SJSA1 (cell line): ENCODE data around the gene TLR6. TPM values are rescaled to one million over a fixed set of nuclear protein-coding genes. Genes with fewer than 3 reads are reported as not detected.

ENCODE experiments used
- DNase-seq, 2 experiments: peaks; one replicate each; pipeline ENCODE4 v3.0.0-alpha.2; 2015 to 2020; ENCODE audit warnings: low spot score in 2 of 2, low read depth in 1 of 2
- H3K27ac ChIP-seq: fragments of 250-450 bp; sonication (Bioruptor Pico); 2 replicates; pipeline ENCODE4 v1.5.1; 2020; ENCODE audit warnings: mild to moderate bottlenecking, moderate library complexity
- H3K27me3 ChIP-seq: fragments of 250-450 bp; sonication (Bioruptor Pico); replicated peaks from 2 replicates; pipeline ENCODE4 v1.5.1; 2020; ENCODE audit warnings: mild to moderate bottlenecking, moderate library complexity
- H3K36me3 ChIP-seq: fragments of 250-450 bp; sonication (Bioruptor Pico); 2 replicates; pipeline ENCODE4 v1.5.1; 2020; ENCODE audit warnings: mild to moderate bottlenecking
- H3K4me1 ChIP-seq: fragments of 250-450 bp; sonication (Bioruptor Pico); replicated peaks from 2 replicates; pipeline ENCODE4 v1.6.1; 2021; ENCODE audit warnings: mild to moderate bottlenecking
- H3K4me3 ChIP-seq: fragments of 250-450 bp; sonication (Bioruptor Pico); 2 replicates; pipeline ENCODE4 v1.5.1; 2020; ENCODE audit warnings: mild to moderate bottlenecking
- H3K9me3 ChIP-seq: fragments of 250-450 bp; sonication (Bioruptor Pico); replicated peaks from 2 replicates; pipeline ENCODE4 v1.5.1; 2020; ENCODE audit warnings: mild to moderate bottlenecking
- total RNA-seq: library from RNA; depleted of rRNA; stranded (reverse); fragments of >200 nt; shearing (Covaris generic); gene quantifications from 2 replicates; pipeline ENCODE4 v1.2.3, GENCODE V29; 2014

Gene TLR6
- total RNA-seq, 1 experiment from 2014 or later, result 1.5 TPM

DNA sequence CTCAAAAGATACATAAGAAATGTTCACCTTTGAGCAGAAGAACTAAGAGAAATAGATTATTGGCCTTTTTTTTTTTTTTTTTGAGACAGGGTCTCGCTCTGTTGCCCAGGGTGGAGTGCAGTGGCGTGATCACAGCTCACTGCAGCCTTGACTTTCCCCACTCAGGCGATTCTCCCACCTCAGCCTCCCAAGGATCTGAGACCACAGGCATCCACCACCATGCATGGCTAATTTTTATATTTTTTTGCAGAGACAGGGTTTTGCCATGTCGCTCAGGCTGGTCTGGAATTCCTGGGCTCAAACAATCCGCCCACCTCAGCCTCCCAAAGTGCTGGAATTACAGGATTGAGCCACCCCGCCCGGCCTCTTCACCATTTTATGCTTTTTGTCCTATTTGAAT, 2.9 kb upstream of the TLR6 start:
- H3K4me1 ChIP-seq, result peaks cover 15% of the 10 kb centered on the region
- H3K36me3 ChIP-seq, result no peaks in the 10 kb centered on the region
- H3K27me3 ChIP-seq, result no peaks in the 10 kb centered on the region
- H3K27ac ChIP-seq, result no peak overlapping the region
- H3K9me3 ChIP-seq, result no peaks in the 10 kb centered on the region
- no peak overlapping the region for H3K4me3 ChIP-seq
- no peak for DNase-seq

DNA sequence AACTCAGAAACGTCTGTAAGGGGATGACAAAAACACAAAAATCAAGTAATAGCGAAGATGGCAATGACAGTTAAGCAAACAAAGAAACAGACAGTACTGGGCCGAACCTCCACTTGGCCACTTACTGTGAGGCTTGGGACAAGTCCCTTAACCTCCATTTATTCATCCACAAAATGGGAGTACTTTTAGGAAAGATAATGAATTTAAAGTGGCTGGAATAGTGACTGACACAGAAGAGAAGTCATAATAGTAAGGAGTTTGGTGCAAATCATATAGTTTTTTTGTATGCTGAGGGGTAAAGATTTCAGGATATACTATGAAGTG, 1.4 kb upstream of the TLR6 start:
- Histone ChIP-seq H3K36me3 (no peaks in the 10 kb centered on the region), H3K4me1 (peaks cover 15% of the 10 kb centered on the region), H3K27ac (peak overlapping the region; percentile 82), H3K9me3 (no peaks in the 10 kb centered on the region), H3K27me3 (no peaks in the 10 kb centered on the region), H3K4me3 (no peak overlapping the region)
- no peak for DNase-seq

DNA sequence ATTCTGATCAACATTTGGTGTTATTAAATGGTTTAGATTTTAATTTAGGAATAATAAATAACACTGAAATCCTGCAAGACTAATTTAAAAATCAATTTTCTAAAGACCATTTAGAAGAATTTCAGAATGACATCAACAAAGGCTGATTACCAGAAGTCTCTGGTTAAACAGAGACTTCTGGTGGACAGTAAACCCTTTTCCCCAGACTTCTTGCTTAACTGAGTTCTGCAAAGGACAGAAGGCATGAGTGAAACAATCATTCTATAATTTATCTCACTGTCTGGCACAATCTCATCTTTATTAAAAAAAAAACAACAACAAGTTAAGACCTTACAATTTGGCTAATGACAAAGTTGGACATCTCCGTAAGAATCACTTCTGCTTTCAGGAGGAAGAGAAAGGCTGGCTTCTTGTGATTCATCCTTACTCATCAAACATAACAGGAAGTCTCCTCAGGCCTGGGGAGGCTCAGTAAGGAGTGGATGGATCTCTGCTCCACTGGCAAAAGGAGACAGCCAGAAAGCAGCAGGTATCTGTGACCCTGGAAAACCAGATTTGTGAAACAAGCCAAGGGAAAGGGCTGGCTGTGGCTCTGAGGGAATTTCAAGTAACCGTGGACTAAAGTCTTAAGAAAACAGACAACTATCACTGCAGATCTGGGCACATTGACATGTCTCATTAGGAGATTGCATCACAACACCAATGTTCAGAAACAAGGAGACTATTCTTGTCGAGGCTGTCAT, 908 bp upstream of the TLR6 start:
- peak overlapping the region; percentile 82 for H3K27ac ChIP-seq
- peak; percentile 61 to 81 for DNase-seq
- H3K4me1 ChIP-seq, result peaks cover 15% of the 10 kb centered on the region
- no peaks in the 10 kb centered on the region for H3K27me3 ChIP-seq
- no peak overlapping the region for H3K4me3 ChIP-seq
- H3K36me3 ChIP-seq, result no peaks in the 10 kb centered on the region
- no peaks in the 10 kb centered on the region for H3K9me3 ChIP-seq

DNA sequence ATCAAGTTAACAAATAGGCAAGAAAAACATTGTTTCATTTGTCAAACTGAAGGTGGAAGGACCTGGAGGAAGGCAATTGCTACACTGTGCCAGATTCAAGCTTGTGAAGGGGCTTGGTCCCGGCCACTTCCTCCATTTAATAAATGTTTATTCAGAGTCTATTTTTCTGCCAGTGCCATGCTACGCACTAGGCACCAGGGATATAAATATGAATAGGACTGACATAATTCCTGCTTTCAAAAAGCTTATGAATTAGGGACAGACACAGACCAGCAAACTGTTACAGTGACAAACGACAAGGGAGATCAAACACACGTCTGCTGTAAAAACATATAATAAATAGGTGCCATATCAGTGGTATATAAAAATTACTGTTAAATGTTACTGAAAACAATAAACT, 571 bp downstream of the TLR6 start:
- H3K4me1 ChIP-seq, result peaks cover 15% of the 10 kb centered on the region
- no peaks in the 10 kb centered on the region for H3K36me3 ChIP-seq
- H3K27me3 ChIP-seq, result no peaks in the 10 kb centered on the region
- no peaks in the 10 kb centered on the region for H3K9me3 ChIP-seq
- peak overlapping the region; percentile 26 for H3K4me3 ChIP-seq
- DNase-seq, result no peak
- H3K27ac ChIP-seq, result no peak overlapping the region

DNA sequence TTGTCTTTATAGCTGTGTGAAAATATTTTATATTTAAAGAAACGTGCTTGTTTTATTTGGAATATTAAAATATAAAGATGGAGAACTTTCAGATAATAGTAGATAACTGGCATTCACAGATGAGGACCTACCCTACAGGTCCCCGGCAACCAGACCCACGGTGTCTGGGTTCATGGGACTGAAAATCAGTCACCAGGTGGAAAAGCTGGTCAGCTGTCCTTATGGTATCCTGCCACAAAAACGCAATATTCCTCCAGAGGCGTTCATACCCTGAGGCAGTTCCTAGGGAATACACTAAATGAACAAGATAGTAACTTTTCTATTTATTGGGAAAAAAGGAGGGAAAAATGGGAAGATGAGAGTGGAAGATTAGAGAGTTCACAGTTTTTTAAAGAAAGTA, 1.2 kb downstream of the TLR6 start:
- H3K27me3 ChIP-seq, result no peaks in the 10 kb centered on the region
- no peaks in the 10 kb centered on the region for H3K36me3 ChIP-seq
- no peaks in the 10 kb centered on the region for H3K9me3 ChIP-seq
- DNase-seq, result no peak
- H3K4me1 ChIP-seq, result peaks cover 15% of the 10 kb centered on the region
- H3K4me3 ChIP-seq, result no peak overlapping the region
- H3K27ac ChIP-seq, result no peak overlapping the region

DNA sequence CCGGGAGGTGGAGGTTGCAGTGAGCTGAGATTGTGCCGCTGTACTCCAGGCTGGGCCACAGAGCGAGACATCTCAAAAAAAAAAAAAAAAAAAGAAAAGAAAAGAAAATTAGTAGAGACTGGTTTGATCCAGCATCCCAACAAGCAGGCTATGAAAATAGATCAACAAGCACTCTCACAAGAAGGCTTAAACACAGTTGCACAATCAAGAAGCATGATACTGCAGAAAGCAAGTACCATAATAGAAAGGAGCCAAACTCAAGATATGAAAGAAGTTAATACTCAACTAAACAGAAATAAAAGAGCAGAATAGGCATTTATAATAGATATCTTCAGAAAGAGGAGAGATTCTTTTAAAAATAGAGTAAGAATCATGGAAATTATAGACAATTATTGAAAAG, 10.6 kb downstream of the TLR6 start:
- Histone ChIP-seq H3K4me1 (no peaks in the 10 kb centered on the region), H3K27me3 (no peaks in the 10 kb centered on the region), H3K27ac (no peak overlapping the region), H3K9me3 (no peaks in the 10 kb centered on the region), H3K36me3 (no peaks in the 10 kb centered on the region), H3K4me3 (no peak overlapping the region)
- DNase-seq, result no peak

DNA sequence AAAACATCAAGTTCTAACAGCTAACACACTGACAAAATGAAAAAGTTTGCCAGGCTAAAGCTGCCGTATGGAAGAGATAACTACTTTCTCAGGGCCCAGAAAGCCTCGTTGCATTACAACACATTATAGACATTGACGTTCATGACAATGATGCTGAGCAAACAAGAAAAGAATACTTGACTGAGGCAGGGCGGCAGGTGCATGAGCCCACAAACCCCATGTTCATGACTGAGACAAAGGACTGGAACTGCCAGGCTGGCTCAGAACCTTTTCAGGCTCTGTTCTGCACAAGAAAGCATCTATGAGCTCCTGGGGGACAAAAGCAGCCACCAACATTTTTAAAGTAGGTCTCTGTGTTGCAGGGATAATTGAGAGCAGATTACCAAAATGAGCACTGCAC, 13.6 kb downstream of the TLR6 start:
- H3K4me1 ChIP-seq, result peaks cover 5% of the 10 kb centered on the region
- no peaks in the 10 kb centered on the region for H3K9me3 ChIP-seq
- H3K4me3 ChIP-seq, result no peak overlapping the region
- H3K27me3 ChIP-seq, result no peaks in the 10 kb centered on the region
- no peak for DNase-seq
- H3K36me3 ChIP-seq, result no peaks in the 10 kb centered on the region
- H3K27ac ChIP-seq, result no peak overlapping the region

DNA sequence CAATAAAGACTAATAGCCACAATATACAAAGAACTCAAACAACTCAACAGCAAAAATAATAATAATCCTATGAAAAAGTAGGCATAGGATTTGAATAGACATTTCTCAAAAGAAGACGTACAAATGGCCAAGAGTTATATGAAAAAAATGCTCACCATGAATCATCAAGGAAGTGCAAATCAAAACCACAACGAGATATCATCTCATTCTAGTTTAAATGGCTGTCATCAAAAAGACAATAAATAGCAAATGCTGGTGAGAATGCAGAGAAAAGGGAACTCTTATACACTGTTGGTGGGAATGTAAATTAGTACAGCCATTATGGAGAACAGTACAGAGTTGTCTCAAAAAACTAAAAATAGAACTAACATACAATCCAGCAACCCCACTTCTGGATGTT, 18.8 kb downstream of the TLR6 start:
- H3K36me3 ChIP-seq, result no peaks in the 10 kb centered on the region
- no peaks in the 10 kb centered on the region for H3K9me3 ChIP-seq
- H3K27me3 ChIP-seq, result no peaks in the 10 kb centered on the region
- no peak for DNase-seq
- peaks cover 10% of the 10 kb centered on the region for H3K4me1 ChIP-seq
- H3K27ac ChIP-seq, result no peak overlapping the region
- no peak overlapping the region for H3K4me3 ChIP-seq

DNA sequence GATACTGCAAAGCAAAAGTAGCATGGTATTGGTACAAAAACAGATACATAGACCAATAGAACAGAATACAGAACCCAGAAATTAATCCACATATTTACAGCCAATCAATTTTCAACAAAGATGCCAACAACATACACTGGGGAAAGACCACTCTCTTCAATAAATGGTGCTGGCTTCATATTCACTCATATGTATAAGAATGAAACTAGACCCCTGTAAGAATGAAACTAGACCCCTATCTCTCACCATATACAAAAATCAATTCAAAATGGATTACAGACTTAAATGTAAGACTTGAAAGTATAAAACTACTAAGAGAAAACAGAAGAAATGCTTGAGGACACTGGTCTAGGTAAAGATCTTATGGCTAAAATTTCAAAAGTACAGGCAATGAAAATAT, 19.3 kb downstream of the TLR6 start:
- peaks cover 15% of the 10 kb centered on the region for H3K4me1 ChIP-seq
- H3K9me3 ChIP-seq, result no peaks in the 10 kb centered on the region
- H3K4me3 ChIP-seq, result no peak overlapping the region
- DNase-seq, result no peak
- H3K27ac ChIP-seq, result no peak overlapping the region
- no peaks in the 10 kb centered on the region for H3K36me3 ChIP-seq
- H3K27me3 ChIP-seq, result no peaks in the 10 kb centered on the region

DNA sequence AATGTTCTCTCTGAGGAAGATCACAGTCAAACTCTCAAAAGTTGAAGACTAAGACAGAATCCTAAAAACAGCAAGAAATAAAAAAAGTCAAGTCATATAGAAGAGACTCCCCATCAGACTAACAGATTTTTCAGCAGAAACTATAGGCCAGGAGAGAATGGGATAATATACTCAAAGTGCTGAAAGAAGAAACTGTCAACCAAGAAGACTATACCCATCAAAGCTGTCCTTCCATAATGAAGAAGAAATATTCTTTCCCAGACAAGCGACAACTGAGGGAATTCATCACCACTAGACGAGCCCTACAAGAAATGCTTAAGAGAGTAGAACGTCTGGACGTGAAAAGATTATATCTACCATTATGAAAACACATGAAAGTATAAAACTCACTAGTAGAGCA, 22.0 kb downstream of the TLR6 start:
- Histone ChIP-seq H3K36me3 (no peaks in the 10 kb centered on the region), H3K9me3 (no peaks in the 10 kb centered on the region), H3K4me3 (no peak overlapping the region), H3K27ac (no peak overlapping the region), H3K4me1 (peaks cover 29% of the 10 kb centered on the region), H3K27me3 (no peaks in the 10 kb centered on the region)
- DNase-seq, result no peak

DNA sequence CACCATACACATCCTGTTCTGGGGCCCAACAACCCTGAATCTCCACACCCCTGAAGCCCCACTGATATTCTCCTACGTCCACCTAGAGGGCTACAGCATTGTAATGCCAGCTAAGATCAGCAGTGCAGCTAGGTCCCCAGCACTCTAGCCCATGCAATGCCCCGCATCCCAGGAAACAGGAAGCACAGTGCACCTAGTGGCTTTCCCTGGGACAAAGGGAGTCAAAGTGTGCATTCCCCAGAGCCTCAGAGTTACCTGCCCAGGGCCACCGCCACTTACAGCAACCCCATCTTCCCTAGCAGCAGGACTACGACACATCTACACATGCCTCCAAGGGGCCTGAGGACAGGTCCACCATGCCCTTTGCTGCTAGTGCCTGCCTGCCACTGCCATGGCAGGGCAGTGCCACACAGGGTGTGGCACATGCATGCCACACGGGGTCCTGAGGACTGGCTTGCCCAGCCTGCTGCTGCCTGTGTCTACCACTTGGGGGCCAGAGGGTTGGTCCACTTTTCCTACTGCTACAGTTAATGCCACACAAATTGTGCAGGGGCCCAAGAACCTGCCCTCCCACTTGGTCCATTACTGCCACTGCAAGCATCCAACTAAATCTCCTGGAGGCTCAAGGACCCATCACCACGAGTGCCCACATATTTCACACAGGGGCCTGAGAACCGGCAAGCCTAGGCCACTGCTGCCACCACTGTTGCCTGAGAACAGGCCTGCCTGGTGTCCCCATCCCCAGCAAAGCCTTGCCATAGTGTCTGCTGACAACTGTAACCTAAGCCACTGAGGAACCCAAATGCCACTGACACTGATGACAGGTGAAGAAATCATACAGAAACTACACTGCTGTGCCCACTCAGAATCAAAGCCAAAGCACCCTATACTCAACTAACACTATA, 23.7 kb downstream of the TLR6 start:
- DNase-seq, result no peak
- Histone ChIP-seq H3K9me3 (no peaks in the 10 kb centered on the region), H3K27me3 (no peaks in the 10 kb centered on the region), H3K27ac (no peak overlapping the region; the same call in 1 of the 2 replicates), H3K4me1 (peaks cover 23% of the 10 kb centered on the region), H3K4me3 (no peak overlapping the region), H3K36me3 (no peaks in the 10 kb centered on the region)

DNA sequence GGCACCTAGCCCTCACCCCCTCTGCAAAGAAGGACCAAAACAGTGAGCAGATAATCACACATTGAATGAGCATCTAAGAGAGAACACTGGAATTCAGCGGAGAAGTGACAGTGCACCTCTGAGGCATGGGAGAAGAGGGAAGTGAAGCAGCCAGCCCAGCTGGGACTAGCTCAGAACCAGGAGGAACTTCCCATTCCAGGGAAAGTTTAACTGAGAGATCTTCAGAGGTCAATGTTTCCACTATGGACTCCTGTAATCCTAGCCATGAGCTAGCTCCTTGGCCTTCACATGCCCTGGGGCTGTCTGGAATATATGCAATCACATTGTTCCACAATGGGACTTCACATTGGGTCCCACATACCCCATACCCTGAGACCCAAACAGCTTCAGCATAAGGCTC, 24.4 kb downstream of the TLR6 start:
- Histone ChIP-seq H3K27me3 (no peaks in the 10 kb centered on the region), H3K4me1 (peaks cover 20% of the 10 kb centered on the region), H3K9me3 (no peaks in the 10 kb centered on the region), H3K36me3 (no peaks in the 10 kb centered on the region), H3K4me3 (no peak overlapping the region), H3K27ac (peak overlapping the region; percentile 54)
- DNase-seq, result no peak

DNA sequence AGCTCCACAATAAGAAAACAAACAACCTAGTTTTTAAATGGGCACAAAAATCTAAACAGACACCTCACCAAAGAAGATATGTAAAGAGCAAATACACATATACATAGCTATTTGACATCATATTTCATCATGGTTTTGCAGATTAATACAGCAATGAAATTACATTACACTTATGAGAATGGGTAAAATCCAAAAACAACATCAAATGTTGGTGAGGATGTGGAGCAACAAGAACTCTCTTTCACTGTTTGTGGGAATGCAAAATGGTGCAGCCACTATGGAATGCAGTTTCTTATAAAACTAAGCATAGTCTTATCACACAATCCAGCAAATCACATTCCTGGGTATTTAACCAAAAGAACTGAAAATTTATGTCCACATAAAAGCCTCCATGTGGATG, 25.0 kb downstream of the TLR6 start:
- DNase-seq, result peak in 1 of 2 experiments; percentile 53
- no peaks in the 10 kb centered on the region for H3K36me3 ChIP-seq
- no peak overlapping the region for H3K4me3 ChIP-seq
- no peaks in the 10 kb centered on the region for H3K27me3 ChIP-seq
- peak overlapping the region; percentile 54 for H3K27ac ChIP-seq
- H3K9me3 ChIP-seq, result no peaks in the 10 kb centered on the region
- peaks cover 20% of the 10 kb centered on the region for H3K4me1 ChIP-seq

DNA sequence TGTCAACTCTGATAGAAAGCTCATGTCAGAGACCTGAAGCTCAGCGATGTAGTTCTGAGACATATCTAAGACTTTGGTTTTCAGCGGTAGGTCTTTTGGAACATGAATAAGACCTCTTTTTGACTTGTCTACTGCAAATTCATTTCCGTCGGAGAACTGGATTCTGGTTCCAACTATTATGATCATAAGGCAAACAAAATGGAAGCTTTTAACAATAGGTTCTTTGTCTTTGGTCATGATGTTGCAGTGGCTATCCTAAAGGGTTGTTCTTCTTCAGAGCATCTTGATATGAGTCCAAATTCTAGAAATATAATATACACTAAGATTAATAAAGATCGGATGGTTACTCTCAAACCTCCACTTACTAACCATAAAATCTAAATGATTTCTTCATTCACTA, 27.4 kb downstream of the TLR6 start:
- peaks cover 20% of the 10 kb centered on the region for H3K4me1 ChIP-seq
- no peak for DNase-seq
- H3K27ac ChIP-seq, result no peak overlapping the region
- H3K27me3 ChIP-seq, result no peaks in the 10 kb centered on the region
- H3K4me3 ChIP-seq, result no peak overlapping the region
- H3K9me3 ChIP-seq, result no peaks in the 10 kb centered on the region
- H3K36me3 ChIP-seq, result no peaks in the 10 kb centered on the region
